Hematopoietic multipotent progenitor cell (in vitro differentiated cells): ENCODE results near the gene RPA4. TPM values are rescaled to one million over a fixed set of nuclear protein-coding genes. Genes with fewer than 3 reads are reported as not detected.

Experiments
- total RNA-seq: library from RNA; depleted of rRNA; stranded (reverse); fragments of >200 nt; gene quantifications from one replicate; pipeline ENCODE4 v1.2.3, GENCODE V29; 2012

Gene RPA4
- total RNA-seq, 1 donor: 1.6 TPM

Other genes starting within 250 kb of the RPA4 start
- gene DIAPH2, start 199.1 kb upstream of the RPA4 start, total RNA-seq: 7.5 TPM